Colon (tissue), 2 donors: ENCODE results near the gene COX19.
"Not testable (repeated sequence)": the region's sequence is repeated elsewhere in the genome, so short reads cannot be mapped to it uniquely, and the experiment has no call there.

ENCODE experiments used
- FAIRE-seq: peaks from 2 replicates; lab custom pipeline; 2012; peaks lifted over from hg19 to GRCh38; lab: Jason Lieb, UNC
- donor health status: control.
- donor health status: control.

COX19 gene

DNA sequence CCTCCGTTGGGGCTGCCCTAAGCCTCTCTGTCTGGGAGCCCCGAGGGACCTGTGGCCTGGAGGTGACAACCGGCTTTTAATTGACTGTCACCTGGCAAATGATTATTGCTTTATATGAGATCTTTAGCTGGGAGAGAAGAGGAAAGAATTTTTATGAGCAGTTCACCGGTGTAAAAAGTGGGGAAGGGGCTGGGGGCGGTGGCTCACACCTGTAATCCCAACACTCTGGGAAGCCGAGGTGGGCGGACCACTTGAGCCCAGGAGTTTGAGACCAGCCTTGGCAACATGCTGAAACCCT, 2.6 kb upstream of the COX19 start:
- FAIRE-seq: no peak

DNA sequence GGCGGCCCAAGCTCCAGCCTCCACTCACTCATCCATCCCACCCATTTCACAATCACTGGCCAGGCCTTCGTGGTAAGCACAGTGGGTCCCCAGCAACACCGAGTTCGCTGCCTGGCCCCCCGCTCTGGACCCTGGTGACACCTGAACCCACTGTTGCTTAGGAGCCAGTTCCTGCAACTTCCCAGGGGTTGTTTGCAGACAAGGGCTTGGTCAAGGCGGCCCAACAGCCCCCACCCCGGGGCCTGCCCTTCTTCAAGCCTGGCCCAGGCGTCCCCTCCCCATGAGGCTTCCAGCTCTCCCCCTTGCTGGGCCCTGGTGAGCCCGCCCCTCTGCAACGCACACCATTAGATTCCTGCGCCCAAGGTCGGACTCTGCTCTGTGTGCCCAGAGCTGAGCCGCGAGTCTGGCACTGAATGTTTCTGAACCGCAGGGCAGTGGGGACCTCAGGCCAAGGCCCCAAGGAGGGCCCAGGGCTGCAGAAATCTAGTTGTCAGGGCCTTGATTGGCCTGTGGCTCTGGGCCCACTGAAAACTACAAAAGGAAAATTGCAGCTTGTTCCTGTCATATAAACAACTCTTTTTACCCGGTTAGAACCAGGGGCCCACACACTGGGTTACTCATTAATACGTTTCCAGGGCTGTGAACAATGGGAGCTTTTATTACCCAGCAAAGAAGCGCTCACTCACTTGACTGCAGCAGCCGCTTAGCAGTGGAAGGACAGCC, 2.1 kb upstream of the COX19 start:
- no peak for FAIRE-seq

DNA sequence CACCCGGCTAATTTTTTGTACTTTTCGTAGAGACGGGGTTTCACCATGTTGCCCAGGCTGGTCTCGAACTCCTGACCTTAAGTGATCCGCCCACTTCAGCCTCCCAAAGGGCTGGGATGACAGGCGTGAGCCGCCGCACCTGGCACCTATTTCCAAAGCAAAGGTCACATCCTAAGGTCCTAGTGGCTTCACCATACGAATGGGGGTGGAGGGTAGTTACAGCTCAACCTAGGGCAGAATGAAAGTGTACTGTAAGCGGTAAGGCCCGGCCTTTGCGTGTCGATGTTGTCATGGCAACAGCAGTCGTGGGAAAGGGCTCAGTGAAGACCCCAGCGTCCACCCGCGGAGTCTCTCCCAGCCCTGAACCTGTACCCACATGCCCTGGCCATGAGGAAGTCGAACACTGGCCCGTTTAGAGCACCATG, 1.6 kb upstream of the COX19 start:
- no peak for FAIRE-seq

GRCh38 chr7:975702-976473, 539 bp upstream of the COX19 start:
- no peak for FAIRE-seq

GRCh38 chr7:974172-974571, 1.2 kb downstream of the COX19 start:
- no peak for FAIRE-seq

DNA sequence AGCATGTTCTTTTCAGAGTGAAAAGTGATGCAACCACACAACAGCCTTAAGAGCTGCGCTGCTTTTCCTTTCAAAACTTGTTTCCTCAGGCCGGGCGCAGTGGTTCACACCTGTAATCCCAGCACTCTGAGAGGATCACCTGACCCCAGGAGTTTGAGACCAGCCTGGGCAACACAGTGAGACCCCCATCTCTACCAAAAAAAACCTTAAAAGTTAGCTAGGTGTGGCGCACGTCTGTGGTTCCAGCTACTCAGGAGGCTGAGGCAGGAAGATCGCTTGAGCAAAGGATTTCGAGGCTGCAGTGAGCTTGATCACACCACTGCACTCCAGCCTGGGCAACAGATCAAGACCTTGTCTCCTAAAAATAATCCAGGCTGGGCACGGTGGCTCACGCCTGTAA, 2.0 kb downstream of the COX19 start:
- no peak for FAIRE-seq

- FAIRE-seq: no peak
These were observed 2.6 kb downstream of the COX19 start for GRCh38 chr7:972676-973309.

DNA sequence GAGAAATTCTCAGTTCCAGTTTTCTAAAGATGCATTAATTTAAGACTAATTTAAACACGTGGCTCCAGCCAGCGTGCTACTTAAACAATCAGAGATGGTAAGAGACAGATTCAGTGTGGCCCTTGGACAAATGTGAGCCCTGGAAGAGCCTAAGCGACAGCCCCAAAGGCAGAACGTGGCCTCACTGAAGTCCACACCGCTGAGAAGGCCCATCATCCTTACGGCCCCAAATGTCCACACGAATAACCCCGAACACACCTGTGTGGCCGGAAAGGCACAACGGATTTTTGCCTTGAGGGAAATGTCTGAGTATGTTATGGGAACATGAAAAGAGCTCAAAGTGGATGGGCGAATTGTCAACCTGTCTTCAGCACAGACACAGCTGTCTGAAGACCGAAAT, 3.2 kb downstream of the COX19 start:
- no peak for FAIRE-seq

DNA sequence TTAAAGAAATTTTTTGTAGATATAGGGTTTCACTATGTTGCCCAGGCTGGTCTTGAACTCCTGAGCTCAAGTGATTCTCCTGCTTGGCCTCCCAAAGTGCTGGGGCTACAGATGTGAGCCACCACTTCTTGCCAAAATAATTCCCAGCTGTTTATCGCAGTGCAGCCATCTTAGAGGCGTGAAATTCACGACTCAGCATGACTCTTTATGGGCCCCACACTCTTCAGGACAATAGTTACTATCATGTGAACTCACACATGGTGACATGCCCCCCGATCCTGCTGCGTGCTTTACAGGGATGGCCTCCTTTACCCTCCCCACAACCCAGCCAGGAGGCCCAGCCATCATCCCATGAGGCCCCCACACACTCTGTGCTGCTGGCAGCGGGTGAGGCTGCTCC, 4.6 kb downstream of the COX19 start:
- no peak for FAIRE-seq

DNA sequence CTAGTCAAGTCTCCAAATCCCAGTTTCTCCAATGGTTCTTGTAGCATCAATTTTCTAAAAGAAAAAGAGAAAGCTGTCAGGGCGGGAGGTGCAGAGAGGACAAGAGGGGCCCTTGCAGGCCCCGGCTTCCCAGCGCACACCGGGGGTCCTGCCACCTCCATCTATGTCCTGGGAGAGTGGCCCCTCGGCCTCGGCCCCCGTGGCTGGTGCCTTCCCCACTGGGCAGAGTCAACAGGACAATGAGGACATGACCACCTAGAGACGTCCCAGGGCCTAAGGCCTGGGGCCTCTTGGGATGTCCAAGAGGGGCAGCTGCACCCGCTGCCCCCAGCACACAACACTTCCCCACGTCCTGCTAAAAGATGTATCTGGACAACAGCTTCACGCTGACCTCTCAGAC, 5.9 kb downstream of the COX19 start:
- FAIRE-seq: no peak

- no peak for FAIRE-seq
These were observed 6.9 kb downstream of the COX19 start for GRCh38 chr7:968205-969105.

GRCh38 chr7:967361-968082, 7.8 kb downstream of the COX19 start:
- no peak for FAIRE-seq

- no peak for FAIRE-seq
These were observed 8.9 kb downstream of the COX19 start for GRCh38 chr7:966291-967069.

GRCh38 chr7:964401-965231, 10.7 kb downstream of the COX19 start:
- no peak for FAIRE-seq

GRCh38 chr7:963236-964078, 11.9 kb downstream of the COX19 start:
- FAIRE-seq: no peak

GRCh38 chr7:962401-963081, 12.8 kb downstream of the COX19 start:
- no peak for FAIRE-seq

GRCh38 chr7:961546-962400, 13.6 kb downstream of the COX19 start:
- FAIRE-seq: no peak

GRCh38 chr7:960972-961371, 14.4 kb downstream of the COX19 start:
- not testable (repeated sequence) for FAIRE-seq
